Measurements from ENCODE around the gene CFAP46.

DNA sequence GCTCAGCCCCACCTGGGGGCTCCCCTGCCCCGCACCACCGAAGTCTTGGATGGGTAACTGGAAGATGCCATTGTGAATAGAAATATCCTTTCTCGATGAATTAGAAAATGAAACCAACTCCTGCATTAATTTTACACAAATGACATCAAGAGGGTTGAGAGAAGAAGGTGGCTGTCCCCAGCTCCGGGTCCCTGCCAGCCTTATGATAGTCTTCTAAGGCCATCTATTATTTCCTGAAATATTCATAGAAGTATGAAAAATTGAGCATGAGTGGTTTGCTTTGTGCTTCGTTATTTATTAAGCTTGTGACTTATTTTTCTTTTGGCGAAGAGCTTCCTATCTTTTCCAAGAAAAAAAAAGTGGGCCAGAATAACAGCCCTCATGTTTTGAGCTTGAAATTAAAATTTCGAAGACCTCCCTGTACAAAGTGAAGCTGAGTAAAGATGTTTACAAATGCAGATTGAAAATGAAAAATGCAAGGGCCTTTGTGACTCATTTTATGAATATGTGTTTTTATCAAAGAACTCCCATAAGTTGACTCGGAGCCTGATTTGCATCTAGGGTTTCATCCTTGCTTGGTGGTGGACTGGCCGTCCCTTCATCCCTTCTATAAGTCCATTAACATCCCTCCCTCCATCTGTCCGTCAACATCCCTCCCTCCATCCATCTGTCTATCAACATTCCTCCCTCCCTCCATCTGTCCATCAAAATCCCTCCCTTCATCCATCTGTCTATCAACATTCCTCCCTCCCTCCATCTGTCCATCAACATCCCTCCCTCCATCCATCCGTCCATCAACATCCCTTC is 20.5 kb upstream of the CFAP46 start:
- TF ChIP-seq CTCF (conservative IDR thresholded peaks at IDR 0.05; ENCODE audit: low read depth, low read length) (no peak), MXI1 (IDR thresholded peaks at IDR 0.05; ENCODE audit: borderline replicate concordance, low read depth, low read length) (no peak), RAD21 (IDR thresholded peaks at IDR 0.05; ENCODE audit: low read length) (no peak), CEBPB (IDR thresholded peaks at IDR 0.05; ENCODE audit: low read depth, low read length) (no peak), NFE2L2 (IDR thresholded peaks at IDR 0.05; ENCODE audit: low read depth, low read length) (no peak), POLR2A (IDR thresholded peaks at IDR 0.05; ENCODE audit: low read depth, low read length) (no peak), RFX5 (IDR thresholded peaks at IDR 0.05; ENCODE audit: low read depth, low read length) (no peak), RCOR1 (IDR thresholded peaks at IDR 0.05; ENCODE audit: insufficient replicate concordance, low read length) (no peak), MAZ (IDR thresholded peaks at IDR 0.05; ENCODE audit: borderline replicate concordance, low read depth, low read length) (no peak), SMC3 (IDR thresholded peaks at IDR 0.05; ENCODE audit: low read depth, low read length) (no peak), BHLHE40 (IDR thresholded peaks at IDR 0.05; ENCODE audit: low read depth, low read length) (no peak), MAFK (IDR thresholded peaks at IDR 0.05; ENCODE audit: low read depth, low read length) (no peak)
- TF ChIP-seq, protein P1, sequence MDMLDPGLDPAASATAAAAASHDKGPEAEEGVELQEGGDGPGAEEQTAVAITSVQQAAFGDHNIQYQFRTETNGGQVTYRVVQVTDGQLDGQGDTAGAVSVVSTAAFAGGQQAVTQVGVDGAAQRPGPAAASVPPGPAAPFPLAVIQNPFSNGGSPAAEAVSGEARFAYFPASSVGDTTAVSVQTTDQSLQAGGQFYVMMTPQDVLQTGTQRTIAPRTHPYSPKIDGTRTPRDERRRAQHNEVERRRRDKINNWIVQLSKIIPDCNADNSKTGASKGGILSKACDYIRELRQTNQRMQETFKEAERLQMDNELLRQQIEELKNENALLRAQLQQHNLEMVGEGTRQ (IDR thresholded peaks at IDR 0.05; ENCODE audit: low read depth, low read length): no peak
- TF ChIP-seq, protein P2, sequence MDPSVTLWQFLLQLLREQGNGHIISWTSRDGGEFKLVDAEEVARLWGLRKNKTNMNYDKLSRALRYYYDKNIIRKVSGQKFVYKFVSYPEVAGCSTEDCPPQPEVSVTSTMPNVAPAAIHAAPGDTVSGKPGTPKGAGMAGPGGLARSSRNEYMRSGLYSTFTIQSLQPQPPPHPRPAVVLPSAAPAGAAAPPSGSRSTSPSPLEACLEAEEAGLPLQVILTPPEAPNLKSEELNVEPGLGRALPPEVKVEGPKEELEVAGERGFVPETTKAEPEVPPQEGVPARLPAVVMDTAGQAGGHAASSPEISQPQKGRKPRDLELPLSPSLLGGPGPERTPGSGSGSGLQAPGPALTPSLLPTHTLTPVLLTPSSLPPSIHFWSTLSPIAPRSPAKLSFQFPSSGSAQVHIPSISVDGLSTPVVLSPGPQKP (IDR thresholded peaks at IDR 0.05; ENCODE audit: borderline replicate concordance, low read depth, low read length): no peak
